ENCODE measurements around the gene ARHGAP45.

DNA sequence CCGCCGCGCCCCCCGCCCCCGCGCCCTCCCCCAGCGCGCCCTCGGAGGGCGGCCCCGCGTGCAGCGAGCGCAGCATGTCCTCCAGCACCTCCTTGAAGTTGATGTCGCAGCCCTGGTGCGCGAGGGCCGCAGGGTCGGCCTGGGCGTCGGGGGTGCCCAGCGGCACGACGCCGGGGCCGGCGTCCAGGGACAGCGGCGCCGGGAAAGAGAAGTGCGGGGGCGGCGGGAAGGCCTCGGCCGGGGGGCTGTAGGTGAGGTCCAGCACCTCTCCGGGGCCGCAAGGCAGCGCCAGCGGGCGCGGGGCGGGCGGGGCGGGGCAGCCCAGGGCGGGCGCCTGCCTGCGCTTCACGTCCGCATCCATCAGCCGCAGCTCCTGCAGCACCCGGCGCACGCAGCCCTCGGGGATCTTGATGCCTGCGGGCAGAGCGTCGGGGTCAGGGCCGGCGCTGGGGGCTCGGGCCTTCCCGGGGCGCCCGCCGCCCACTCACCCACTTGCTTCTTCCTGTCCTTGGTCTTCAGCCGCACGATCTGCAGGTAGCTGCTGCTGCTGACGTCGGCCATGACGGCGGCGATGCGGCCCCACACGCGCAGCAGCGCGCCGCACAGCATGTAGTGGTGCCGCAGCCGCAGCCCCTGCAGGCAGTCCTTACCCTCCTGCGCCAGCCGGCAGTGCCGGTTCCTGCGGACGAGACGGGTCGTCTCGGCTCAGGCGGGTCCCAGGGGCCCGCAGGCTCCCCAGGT, 41.5 kb downstream of the ARHGAP45 start:
- TF ChIP-seq, protein P1, sequence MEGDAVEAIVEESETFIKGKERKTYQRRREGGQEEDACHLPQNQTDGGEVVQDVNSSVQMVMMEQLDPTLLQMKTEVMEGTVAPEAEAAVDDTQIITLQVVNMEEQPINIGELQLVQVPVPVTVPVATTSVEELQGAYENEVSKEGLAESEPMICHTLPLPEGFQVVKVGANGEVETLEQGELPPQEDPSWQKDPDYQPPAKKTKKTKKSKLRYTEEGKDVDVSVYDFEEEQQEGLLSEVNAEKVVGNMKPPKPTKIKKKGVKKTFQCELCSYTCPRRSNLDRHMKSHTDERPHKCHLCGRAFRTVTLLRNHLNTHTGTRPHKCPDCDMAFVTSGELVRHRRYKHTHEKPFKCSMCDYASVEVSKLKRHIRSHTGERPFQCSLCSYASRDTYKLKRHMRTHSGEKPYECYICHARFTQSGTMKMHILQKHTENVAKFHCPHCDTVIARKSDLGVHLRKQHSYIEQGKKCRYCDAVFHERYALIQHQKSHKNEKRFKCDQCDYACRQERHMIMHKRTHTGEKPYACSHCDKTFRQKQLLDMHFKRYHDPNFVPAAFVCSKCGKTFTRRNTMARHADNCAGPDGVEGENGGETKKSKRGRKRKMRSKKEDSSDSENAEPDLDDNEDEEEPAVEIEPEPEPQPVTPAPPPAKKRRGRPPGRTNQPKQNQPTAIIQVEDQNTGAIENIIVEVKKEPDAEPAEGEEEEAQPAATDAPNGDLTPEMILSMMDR (conservative IDR thresholded peaks at IDR 0.05; ENCODE audit: low read depth in 2 of 2): no peak
- TF ChIP-seq, protein P2, sequence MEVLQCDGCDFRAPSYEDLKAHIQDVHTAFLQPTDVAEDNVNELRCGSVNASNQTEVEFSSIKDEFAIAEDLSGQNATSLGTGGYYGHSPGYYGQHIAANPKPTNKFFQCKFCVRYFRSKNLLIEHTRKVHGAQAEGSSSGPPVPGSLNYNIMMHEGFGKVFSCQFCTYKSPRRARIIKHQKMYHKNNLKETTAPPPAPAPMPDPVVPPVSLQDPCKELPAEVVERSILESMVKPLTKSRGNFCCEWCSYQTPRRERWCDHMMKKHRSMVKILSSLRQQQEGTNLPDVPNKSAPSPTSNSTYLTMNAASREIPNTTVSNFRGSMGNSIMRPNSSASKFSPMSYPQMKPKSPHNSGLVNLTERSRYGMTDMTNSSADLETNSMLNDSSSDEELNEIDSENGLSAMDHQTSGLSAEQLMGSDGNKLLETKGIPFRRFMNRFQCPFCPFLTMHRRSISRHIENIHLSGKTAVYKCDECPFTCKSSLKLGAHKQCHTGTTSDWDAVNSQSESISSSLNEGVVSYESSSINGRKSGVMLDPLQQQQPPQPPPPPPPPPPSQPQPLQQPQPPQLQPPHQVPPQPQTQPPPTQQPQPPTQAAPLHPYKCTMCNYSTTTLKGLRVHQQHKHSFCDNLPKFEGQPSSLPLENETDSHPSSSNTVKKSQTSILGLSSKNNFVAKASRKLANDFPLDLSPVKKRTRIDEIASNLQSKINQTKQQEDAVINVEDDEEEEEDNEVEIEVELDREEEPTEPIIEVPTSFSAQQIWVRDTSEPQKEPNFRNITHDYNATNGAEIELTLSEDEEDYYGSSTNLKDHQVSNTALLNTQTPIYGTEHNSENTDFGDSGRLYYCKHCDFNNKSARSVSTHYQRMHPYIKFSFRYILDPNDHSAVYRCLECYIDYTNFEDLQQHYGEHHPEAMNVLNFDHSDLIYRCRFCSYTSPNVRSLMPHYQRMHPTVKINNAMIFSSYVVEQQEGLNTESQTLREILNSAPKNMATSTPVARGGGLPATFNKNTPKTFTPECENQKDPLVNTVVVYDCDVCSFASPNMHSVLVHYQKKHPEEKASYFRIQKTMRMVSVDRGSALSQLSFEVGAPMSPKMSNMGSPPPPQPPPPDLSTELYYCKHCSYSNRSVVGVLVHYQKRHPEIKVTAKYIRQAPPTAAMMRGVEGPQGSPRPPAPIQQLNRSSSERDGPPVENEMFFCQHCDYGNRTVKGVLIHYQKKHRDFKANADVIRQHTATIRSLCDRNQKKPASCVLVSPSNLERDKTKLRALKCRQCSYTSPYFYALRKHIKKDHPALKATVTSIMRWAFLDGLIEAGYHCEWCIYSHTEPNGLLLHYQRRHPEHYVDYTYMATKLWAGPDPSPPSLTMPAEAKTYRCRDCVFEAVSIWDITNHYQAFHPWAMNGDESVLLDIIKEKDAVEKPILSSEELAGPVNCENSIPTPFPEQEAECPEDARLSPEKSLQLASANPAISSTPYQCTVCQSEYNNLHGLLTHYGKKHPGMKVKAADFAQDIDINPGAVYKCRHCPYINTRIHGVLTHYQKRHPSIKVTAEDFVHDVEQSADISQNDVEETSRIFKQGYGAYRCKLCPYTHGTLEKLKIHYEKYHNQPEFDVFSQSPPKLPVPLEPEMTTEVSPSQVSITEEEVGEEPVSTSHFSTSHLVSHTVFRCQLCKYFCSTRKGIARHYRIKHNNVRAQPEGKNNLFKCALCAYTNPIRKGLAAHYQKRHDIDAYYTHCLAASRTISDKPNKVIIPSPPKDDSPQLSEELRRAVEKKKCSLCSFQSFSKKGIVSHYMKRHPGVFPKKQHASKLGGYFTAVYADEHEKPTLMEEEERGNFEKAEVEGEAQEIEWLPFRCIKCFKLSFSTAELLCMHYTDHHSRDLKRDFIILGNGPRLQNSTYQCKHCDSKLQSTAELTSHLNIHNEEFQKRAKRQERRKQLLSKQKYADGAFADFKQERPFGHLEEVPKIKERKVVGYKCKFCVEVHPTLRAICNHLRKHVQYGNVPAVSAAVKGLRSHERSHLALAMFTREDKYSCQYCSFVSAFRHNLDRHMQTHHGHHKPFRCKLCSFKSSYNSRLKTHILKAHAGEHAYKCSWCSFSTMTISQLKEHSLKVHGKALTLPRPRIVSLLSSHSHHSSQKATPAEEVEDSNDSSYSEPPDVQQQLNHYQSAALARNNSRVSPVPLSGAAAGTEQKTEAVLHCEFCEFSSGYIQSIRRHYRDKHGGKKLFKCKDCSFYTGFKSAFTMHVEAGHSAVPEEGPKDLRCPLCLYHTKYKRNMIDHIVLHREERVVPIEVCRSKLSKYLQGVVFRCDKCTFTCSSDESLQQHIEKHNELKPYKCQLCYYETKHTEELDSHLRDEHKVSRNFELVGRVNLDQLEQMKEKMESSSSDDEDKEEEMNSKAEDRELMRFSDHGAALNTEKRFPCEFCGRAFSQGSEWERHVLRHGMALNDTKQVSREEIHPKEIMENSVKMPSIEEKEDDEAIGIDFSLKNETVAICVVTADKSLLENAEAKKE (CRISPR knock-in tag; IDR thresholded peaks at IDR 0.05): no peak
- no peak for TF ChIP-seq EZH2phosphoT487 (IDR thresholded peaks at IDR 0.05; ENCODE audit: unreplicated experiment)
- no peak for TF ChIP-seq EZH2 (IDR thresholded peaks at IDR 0.05; ENCODE audit: low read depth, unreplicated experiment)
- TF ChIP-seq POLR2AphosphoS5 (IDR thresholded peaks at IDR 0.05; ENCODE audit: low read depth): no peak; the same call in 1 of the 2 replicates
- no peak for TF ChIP-seq REST (IDR thresholded peaks at IDR 0.05; ENCODE audit: unreplicated experiment)
- no peak for TF ChIP-seq STAT1 (IDR thresholded peaks at IDR 0.05; ENCODE audit: unreplicated experiment)
- no peak for TF ChIP-seq JUNB (IDR thresholded peaks at IDR 0.05; ENCODE audit: unreplicated experiment)
- TF ChIP-seq NANOG (IDR thresholded peaks at IDR 0.05; ENCODE audit: borderline replicate concordance): no peak
- no peak for TF ChIP-seq CREB1 (CRISPR knock-in tag; IDR thresholded peaks at IDR 0.05; ENCODE audit: low read depth)
